GM19043 (cell line): ENCODE measurements around the gene SMIM35.

ENCODE experiments used
- ATAC-seq: cut with Tn5 transposase; IDR thresholded peaks from one replicate; pipeline ENCODE4 v1.9.1; 2021; ENCODE audit warnings: low read depth; ENCODE audit not compliant: unreplicated experiment

SMIM35 gene

DNA sequence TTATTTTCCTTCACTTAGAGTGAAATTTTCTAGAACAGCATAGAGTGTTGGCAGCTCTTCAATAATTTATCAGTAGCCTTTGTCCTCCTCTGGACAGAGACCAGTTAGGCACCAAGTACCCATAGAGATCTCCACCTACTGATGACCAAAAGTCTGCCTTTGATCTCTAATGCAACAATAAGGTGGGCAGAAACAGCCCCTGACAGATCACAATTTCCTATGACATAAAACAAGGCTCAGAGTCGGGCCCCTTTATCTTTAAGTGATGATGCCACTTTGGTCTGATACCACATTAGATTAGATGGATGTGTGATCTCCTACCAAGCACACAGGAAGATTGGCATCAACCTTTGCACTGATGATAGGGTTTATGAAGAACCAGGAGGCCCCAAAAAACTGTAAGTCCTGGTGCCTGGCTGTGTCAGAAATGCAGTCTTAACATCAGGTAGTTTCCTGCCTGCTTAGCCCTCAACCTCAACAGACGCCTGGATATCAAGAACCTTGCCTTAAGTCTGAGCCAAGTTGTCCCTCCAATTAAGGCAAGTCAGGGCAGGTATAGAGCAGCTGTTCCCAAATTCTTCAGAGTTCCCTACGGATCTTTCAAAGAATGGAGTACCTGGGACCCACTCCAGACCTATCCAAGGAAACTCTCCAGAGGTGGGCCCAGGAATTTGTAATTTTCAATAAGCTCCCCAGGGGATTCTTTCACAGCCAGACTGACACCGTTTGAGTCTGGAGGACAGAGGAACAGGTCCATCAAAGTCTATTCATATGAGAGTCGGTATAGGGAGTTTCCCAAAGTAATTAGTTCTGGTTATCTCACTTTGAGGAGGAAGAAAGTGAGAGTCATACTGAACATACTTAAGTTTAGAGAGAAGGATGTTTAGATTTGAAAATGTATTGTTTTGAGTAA is 40.5 kb downstream of the SMIM35 start:
- no peak for ATAC-seq

DNA sequence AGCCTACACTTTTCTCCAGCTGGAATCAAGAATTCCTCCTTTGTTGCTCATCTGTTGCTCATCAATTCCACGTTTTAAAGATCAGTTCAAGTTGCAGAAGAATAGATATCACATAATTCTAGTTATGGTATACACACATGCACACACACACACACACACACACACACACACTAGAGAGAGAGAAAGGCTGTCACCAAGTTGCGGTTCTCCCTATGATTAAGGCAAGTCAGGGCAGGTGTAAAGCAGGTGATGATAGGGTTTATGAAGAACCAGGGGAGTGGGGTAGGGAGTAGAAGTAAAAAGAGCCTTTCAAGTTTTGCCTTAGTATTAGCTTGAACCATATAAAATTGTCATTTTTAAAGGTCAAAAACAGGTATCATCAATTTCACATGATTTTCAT is 41.6 kb downstream of the SMIM35 start:
- ATAC-seq = no peak

DNA sequence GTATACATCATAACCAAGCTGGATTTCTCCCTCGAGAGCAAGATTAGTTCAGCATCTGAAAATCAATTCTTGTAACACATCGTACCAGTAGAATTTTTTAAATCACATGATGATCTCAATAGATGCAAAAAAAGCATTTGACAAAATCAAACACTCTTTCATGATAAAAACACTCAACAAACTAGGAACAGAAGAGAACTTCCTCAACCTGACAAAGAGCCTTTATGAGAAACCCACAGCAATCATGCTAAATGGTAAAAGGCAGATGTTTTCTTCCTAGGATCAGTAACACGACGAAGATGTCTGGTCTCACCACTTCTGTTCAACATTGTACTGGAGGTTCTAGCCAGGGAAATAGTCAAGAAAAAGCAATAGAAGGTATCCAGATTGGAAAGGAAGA is 44.0 kb downstream of the SMIM35 start:
- no peak for ATAC-seq

DNA sequence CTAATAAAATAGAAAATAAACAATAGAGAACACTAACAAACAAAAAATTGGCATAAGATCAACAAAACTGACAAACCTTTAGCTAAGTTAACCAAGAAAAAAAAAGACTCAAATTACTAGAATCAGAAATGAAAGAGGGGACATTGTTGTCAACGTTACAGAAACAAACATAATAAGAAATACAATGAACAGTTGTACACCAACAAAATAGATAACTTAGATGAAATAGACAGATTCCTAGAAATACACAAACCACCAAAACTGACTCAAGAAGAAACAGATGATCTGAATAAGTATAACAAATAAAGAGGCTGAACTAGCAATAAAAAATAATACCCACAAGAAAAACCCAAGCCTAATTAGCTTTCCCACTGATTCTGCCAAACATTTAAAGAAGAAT is 44.6 kb downstream of the SMIM35 start:
- no peak for ATAC-seq

DNA sequence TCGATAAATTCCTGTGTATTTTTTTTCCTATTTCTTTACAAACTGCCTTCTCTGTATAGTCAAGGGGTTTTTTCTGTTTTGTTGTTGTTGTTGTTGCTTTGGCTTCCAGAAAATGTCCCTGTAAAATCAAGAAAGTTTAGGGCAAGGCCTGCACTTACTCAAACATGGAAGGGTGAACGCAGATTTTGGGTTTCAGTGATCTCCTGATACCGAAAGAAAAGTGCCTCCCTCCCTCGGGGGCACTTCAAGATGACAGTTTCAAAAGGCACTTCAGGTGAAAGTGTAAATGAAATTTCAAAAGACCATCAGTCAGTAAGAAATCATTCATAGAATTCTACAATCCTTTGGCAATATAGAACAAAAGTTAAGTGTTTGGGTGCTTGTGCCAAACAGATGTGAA is 53.3 kb downstream of the SMIM35 start:
- no peak for ATAC-seq

DNA sequence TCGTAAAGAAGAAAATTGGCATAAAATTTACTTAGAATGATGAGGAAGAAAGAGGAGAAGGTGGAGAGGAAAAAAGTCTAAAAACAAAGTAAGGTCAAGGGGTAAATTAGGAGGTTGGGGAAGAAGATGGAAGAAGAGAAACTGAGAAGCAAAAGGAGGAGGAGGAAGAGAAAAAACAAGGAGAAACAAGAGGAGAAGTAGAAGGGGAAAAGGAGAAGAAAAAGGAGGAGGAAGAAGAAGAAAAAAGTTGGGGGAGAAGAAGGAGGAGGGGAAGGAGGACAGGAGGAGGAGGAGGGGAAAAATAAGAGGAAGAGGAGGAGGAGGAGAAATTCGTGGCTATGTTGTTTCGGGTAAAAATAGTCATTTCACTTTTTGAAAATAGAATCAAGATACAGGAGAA is 58.1 kb downstream of the SMIM35 start:
- no peak for ATAC-seq

DNA sequence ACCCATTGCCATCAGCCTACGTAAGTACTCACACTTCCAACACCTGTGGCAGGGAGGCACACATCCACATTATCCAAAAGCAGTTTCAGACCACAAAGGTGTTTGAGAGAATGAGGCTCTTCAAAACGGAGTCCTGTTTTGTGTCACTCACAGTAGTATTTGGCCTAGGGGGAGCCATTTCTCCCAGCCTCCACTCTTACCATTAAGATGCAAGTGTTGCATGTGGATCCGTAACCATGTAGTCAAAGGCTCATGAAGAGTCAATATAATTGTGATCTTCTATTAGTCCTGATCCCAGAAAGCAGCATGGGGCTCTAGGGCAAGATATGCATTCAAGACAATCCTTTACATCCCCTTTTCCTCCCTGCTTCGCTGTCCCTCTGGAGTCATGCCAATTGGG is 59.1 kb downstream of the SMIM35 start:
- ATAC-seq = no peak

DNA sequence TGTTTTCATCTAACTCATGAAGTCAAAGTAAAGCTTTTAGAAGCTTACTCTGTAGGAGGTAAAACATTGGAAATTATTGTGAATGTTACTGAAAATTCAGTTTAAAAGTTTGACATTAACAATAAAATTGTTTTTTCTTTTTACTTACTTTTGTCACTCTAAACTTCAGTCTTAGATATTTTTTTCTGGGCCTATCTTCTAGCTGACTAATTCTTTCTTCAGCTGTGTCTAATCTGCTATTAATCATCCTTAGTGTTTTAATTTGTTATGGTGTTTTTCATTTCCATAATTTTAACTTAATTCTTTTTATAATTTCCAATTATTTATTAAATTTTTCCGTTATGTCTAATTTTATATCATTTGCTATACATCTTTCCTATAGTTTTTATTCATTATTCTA is 65.6 kb downstream of the SMIM35 start:
- ATAC-seq = no peak

DNA sequence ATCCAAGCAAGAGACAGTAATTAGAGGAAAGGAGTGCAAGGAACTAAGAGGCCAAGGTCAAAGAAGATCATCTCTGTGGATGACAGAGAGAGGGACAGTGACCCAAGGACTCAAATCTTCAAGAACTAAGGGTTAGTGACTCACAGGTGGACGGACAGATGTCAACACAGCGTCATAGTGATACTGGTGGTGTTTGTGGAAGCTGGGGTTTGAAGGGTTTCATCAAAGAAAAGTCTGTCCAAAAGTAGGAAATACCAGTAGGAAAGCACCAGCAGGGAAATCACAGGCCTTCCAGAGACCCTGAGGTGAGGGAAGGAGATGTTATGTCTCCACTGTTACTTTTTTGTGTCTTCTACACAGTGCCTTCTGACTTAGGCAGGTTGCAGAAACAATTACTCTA is 68.4 kb downstream of the SMIM35 start:
- ATAC-seq = no peak

DNA sequence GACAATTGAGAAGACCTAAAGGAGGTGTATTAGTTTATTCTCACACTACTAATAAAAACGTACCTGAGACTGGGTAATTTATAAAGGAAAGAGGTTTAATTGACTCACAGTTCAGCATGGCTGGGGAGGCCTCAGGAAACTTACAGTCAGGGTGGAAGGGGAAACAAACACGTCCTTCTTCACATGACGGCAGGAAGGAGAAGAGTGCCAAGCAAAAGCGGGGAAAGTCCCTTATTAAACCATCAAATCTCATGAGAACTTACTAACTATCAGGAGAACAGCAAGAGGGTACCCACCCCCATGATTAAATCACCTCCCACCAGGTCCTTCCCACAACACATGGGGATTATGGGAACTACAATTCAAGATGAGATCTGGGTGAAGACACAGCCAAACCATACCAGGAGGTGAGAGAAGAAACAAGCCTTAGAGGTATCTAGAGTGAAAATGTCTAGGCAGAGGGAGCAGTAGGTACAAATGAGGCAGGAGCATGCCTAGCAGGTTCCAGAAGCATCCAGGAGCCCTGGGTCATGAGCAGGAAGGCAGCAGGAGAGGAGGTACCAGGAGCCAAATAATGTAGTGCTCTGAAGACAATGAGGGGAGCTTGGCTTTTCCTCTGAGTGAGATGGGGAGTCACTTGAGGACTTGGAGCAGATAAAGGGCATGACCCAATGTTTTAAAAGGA is 69.0 kb downstream of the SMIM35 start:
- ATAC-seq = no peak

DNA sequence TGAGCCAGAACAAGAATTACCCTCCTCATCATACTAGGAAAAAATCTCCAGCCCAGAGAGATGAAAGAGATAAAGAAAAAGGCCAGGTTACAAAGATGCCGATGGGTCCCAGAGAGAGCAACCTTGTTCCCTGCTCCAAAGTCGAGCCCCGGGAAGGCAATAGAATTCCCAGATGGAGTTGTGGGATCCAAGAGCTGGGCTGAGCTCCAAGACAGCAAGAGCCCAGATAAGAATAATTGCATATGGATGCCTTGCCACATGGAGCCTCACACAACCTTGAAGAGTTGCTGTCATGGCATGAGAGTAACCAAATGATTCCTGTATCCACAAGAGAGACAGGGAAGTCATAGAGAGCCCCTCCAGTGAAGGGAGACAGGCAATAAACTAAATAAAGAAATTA is 69.7 kb downstream of the SMIM35 start:
- ATAC-seq = no peak

DNA sequence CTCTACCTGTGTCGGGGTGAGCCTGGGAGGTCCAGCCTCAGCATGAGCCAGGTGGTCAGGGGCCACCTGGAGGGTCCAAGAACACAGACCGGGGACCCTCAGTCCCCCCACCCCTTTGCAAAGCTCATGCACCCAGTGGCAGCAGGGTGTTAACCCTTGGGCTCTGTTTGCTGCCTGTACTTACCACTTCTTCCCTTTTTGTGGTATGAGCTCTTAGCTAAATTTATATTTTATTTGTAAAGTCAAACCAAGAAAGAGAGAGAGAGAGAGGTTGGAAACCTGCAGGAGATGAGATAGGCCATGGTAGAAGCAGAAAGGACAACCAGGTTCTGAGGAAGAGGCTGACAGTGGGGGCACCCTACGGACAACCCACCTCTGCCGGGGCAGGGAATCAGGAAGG is 70.7 kb downstream of the SMIM35 start:
- ATAC-seq = no peak

DNA sequence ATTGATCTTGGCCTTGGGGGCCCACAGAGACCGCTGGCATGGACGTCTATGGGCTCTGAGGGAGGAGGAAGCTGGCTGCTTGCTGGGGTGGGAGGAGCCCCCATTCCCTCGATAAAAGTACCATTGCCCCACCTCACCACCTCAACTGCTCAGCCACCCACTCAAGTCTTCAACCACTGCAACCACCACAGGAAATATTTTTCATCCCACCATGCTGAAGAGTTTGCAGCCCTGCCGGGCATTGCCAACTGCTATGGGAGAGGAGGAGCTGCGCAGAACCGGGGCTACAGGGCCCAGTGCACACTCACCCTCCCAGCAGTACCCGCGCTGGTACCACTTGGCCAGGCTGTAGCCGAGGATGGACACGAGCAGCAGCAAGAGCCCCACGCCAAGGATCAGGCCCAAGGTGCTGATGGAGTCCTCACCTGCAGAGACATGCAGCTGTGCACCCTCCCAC is 71.3 kb downstream of the SMIM35 start:
- no peak for ATAC-seq

DNA sequence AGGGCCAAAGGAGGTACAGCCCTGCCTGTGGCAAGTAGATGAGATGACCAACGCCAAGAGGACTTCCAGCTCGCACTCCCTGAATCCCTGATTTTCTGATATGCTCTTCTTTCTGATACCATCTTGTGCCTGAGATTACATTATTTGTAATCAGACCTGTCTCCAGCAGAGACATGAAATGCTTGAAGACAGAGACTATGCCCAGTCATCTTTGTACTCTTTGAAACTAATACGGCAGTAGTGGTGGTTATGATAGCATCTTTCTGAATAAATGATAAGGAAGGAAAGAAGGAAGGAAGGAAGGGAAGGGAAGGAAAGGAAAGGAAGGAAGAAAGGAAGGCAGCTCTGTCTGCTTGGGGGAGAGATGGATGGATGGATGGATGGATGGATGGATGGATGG is 72.7 kb downstream of the SMIM35 start:
- ATAC-seq = no peak

DNA sequence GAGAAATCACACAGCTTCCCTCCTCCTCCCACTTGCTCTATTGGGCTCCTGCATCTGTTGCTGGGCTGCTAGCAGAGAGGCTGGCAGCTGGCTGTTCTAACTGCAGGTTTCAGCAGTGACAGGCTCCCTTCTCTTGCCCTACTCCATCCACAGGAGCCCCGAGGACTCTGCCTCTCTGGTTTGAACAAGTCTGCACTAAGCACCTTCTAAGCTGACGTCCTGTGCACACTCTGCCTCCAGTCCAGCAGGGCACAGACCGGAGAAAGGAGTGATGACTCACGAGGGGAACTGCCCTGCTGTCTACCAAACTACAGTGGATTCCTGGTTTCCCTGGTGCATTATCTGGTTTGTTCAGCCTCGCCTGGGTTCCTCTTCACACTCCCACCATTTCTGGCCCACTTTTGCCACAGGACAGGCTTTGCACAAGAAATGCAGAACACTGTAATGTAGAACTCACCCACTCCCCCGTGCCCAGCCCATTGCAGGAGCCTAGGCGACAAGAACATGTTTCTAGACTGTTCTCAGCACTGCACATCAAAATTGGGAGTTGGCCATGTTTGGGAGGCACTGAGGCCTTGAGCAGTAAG is 74.6 kb downstream of the SMIM35 start:
- no peak for ATAC-seq

DNA sequence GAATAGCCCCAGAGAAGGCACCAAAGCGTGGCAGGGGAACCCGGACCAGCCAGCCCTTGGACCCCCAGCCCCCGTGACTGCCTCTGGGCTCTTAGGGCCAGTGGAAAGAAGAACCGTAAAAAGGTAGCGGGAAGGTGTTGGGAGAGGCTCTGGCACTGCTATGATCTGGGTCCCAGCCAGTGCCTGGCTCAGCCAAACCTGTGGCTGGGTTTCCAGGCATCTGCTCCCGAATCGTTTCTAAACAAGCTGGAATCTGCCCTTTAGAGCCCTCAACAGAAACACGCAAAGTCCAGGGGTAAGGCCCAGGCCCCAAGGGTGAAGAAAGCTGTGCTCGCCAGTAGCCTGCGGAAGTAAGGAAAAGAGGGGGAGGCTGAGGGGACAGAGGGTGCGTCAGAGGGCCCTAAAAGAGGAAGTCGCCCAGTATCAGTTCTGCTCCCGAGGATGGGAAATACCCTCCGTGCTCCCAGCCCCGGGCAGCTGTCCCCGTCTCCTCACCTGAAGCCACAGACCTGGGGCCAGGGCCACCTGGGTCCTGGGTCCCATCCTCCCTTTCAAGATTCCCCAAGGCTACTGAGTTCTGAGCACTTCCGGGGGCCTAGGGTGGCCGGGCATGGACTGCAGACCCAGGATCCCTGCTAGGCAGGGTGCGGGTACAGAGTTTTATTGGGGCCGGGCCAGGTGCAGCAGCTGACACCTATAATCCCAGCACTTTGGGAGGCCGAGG is 75.9 kb downstream of the SMIM35 start:
- ATAC-seq = peak; percentile 75

DNA sequence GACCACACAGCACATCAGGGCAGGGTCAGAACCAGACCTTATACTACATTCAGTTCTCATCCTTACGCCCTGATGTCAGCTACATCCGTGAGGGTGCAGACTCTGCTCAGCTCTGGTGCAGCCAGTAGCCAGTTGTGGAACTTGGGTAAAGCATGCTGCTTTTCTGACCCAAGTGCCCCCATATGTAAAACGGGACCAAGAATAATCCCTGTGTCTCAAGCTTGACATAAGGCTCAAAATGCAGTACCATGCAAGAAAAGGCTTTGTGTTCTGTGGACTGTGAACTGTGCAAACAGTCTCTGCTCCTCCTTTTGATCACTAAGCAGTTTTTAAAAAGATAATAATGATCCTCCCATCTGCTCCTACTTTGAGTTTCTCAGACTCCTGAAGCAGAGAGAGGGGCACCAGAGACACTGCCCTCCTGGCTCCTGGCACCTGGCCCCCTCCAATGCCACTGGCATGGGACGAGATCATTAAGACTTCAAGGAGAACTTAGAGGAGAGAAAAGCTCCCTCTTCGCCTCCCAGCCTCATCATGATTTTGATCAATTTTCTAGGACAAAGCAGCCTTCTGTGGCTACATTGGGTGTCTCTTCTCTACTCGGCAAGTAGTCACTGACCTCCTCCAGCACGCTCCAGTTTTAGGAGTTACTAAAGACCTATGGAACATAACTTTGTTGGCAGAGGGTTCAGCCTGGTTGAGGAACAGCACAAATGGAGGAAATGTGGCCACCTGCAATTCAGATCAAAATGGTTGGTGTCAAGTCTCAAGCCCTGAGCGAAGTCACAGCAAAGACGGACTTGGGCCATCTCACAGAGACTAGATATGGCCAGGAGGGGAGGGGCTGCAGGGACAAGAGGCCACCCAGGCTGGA is 76.7 kb downstream of the SMIM35 start:
- ATAC-seq = no peak

DNA sequence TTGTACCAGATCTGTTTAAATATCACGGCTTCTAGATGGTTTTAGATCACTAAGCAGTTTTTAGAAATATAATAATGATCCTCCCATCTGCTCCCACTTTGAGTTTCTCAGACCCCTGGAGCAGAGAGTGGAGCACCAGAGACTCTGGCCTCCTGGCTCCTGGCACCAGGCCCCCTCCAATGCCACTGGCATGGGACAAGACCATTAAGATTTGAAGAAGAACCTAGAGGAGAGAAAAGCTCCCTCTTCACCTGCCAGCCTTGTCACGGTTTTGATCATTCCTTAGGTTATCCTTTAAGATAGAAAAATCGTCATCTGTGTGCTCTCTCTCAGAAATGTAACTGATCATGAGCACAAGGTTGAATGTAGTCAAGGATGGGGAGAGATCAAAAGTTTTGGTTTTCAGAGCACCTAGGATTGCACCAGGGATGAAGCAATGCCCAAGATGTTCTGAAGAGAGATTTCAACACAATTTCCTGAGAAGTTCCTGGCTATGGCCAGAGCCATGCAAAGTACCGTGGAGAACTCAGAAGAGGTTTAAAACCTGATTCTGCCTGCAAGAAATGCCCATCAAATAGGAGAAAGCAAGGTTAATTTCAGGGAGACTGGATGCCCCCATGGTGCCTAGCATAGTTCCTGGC is 78.4 kb downstream of the SMIM35 start:
- no peak for ATAC-seq

DNA sequence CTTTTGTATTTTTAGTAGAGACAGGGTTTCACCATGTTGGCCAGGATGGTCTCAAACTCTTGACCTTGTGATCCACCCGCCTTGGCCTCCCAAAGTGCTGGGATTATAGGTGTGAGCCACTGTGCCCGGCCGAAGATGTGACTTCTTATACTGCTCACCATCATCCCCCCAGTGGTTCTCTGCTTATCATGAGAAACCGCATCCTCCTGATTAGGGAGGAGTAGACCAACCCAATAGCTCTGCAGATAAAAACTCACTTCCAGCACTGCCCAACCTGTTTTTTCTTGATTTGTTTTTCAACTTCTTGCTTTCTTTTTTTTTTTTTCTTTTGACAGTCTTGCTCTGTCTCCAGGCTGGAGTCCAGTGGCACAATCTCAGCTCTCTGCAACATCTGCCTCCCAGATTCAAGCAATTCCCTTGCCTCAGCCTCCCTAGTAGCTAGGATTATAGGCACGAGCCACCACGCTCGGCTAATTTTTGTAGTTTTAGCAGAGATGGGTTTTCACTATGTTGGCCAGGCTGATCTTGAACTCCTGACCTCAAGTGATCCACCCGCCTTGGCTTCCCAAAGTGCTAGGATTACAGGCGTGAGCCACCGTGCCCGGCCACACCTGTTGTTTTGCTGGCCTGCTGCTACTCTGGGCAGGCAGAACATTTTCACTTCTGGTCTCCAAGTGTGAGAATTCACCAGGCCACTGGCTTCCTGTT is 79.0 kb downstream of the SMIM35 start:
- peak; percentile 37 for ATAC-seq
